Measurements from ENCODE around the gene RGS9BP. TPM values are rescaled to one million over a fixed set of nuclear protein-coding genes. Genes with fewer than 3 reads are reported as not detected.

The RGS9BP gene
- total RNA-seq, 1 donor from 2014 or later, result 0.79 TPM

DNA sequence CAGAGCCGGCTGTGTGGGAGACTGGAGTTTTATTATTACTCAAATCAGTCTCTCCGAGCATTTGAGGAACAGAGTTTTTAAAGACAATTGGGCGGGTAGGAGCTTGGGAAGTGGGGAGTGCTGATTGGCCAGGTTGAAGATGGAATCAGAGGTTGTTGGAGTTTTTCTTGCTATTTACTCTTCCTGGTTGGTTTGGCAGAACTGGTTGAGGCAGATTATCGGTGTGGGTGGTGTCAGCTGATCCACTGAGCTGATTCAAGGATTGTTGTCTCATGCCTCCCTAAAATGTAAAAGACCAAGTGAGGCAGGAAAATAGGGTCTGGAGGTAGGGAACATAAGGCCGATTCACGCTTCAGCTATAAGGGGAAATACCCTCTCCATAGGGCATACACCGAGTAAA, 42.6 kb downstream of the RGS9BP start:
- Histone ChIP-seq H3K4me3 (ENCODE audit: low read depth, low read length) (no peak overlapping the region), H3K36me3 (ENCODE audit: control insufficient read depth, insufficient read depth, low read length) (no peaks in the 10 kb centered on the region), H3K27me3 (ENCODE audit: control insufficient read depth, insufficient read depth, low read length) (no peaks in the 10 kb centered on the region)
- DNase-seq (ENCODE audit: low read depth), result no peak
- TF ChIP-seq, protein P1, sequence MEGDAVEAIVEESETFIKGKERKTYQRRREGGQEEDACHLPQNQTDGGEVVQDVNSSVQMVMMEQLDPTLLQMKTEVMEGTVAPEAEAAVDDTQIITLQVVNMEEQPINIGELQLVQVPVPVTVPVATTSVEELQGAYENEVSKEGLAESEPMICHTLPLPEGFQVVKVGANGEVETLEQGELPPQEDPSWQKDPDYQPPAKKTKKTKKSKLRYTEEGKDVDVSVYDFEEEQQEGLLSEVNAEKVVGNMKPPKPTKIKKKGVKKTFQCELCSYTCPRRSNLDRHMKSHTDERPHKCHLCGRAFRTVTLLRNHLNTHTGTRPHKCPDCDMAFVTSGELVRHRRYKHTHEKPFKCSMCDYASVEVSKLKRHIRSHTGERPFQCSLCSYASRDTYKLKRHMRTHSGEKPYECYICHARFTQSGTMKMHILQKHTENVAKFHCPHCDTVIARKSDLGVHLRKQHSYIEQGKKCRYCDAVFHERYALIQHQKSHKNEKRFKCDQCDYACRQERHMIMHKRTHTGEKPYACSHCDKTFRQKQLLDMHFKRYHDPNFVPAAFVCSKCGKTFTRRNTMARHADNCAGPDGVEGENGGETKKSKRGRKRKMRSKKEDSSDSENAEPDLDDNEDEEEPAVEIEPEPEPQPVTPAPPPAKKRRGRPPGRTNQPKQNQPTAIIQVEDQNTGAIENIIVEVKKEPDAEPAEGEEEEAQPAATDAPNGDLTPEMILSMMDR (IDR thresholded peaks at IDR 0.05; ENCODE audit: insufficient read depth, low read length, poor library complexity, severe bottlenecking), result no peak

DNA sequence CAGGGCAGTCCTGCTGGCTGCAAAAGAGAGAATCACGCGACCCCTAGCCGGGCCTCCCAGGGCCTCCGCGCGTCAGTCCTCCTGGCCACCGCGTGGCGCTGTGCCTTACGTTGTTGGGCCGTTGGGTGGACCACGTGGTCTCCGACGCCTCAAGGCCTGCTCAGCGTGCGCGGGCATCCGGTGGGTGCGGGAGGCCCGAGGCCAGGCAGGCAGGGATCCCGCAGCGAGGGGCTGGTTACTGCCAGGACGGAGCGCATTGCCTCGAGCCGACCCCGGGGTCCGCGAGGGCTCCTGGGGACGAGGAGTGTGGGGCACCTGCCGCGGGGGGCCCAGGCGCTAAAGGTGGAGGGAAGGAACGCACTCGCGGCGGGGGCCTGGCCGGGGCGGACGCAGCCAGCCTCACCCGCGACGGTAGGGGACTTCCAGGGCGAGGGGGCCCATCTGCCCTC, 44.0 kb downstream of the RGS9BP start, which contains the start of gene TDRD12:
Gene TDRD12, plus strand, starts transcription at position 157 of the 449 bp plus-strand sequence. CDS start 306 bp downstream, outside the sequence.
- no peaks in the 10 kb centered on the region for H3K36me3 ChIP-seq (ENCODE audit: control insufficient read depth, insufficient read depth, low read length)
- no peak for DNase-seq (ENCODE audit: low read depth)
- no peak within 1 kb of the TSS for H3K4me3 ChIP-seq (ENCODE audit: low read depth, low read length)
- H3K27me3 ChIP-seq (ENCODE audit: control insufficient read depth, insufficient read depth, low read length), result no peaks in the 10 kb centered on the region
- TF ChIP-seq, protein P1 (IDR thresholded peaks at IDR 0.05; ENCODE audit: insufficient read depth, low read length, poor library complexity, severe bottlenecking), result no peak

DNA sequence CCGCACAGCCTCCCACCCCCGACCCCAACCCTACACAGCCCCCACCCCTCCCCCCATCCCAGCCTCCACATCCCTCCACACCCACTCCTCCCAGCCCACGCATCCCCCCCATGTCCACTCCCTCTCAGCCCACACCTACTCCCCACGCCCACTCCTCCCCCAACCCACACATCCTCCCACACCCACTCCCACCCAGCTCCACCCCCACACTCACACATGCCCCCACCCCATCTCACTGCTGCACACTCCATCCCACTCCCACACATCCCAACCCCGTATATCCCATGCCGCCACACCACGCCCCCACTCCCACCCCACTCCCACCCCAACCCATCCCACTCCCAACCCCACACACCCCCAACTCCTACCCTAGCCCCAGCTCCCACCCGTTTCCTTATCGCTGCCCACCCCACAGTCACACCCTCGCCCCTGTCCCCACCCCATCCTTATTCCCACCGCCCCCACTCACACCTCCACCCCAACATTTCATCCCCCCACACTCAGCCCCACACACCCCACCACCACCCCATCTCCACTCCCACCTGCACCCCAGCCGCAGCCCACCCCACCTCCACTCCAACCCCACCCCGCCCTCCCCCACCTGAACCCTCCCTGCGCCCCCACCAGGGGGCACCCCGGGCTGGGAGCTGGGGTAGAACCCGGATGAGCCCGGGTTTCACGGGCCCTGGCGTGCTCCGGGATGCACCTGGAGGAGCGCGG, 44.7 kb downstream of the RGS9BP start:
- TF ChIP-seq, protein P1 (IDR thresholded peaks at IDR 0.05; ENCODE audit: insufficient read depth, low read length, poor library complexity, severe bottlenecking), result no peak
- Histone ChIP-seq H3K27me3 (ENCODE audit: control insufficient read depth, insufficient read depth, low read length) (no peaks in the 10 kb centered on the region), H3K36me3 (ENCODE audit: control insufficient read depth, insufficient read depth, low read length) (no peaks in the 10 kb centered on the region), H3K4me3 (ENCODE audit: low read depth, low read length) (no peak overlapping the region)
- no peak for DNase-seq (ENCODE audit: low read depth)

DNA sequence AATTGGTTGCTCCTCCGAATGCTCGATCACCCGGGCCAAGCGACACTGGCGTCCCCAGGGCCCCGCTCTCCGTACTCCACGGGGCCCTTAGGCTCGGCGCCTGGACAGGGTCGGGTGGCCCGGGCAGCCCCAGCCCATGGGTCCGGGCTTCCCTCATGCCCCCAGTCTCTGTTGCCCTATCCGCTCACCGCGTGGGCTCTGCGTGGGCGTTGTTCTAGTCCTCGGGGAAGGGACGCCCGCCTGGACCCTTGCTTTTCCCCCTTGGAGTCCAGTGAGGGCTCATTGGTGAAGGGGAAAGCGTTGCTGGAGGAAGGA, 45.2 kb downstream of the RGS9BP start:
- TF ChIP-seq, protein P1 (IDR thresholded peaks at IDR 0.05; ENCODE audit: insufficient read depth, low read length, poor library complexity, severe bottlenecking), result no peak
- no peaks in the 10 kb centered on the region for H3K27me3 ChIP-seq (ENCODE audit: control insufficient read depth, insufficient read depth, low read length)
- no peak overlapping the region for H3K4me3 ChIP-seq (ENCODE audit: low read depth, low read length)
- no peak for DNase-seq (ENCODE audit: low read depth)
- no peaks in the 10 kb centered on the region for H3K36me3 ChIP-seq (ENCODE audit: control insufficient read depth, insufficient read depth, low read length)

Other genes starting within 250 kb of the RGS9BP start
- 192 and 246 TPM in 2 replicates for gene PDCD5, start 94.7 kb upstream of the RGS9BP start, total RNA-seq
- gene ANKRD27, start 668 bp upstream of the RGS9BP start, total RNA-seq, result 18.8 TPM in 2 replicates
- gene NUDT19, start 16.0 kb downstream of the RGS9BP start, total RNA-seq, result 12.8 and 17.1 TPM in 2 replicates
- gene TDRD12, start 43.9 kb downstream of the RGS9BP start, total RNA-seq, result 0.29 and 0.34 TPM in 2 replicates
- gene SLC7A9, start 193.9 kb downstream of the RGS9BP start, total RNA-seq, result 3.0 TPM in 1 of 2 replicates, not detected in the other